GM21717 (cell line): ENCODE data around the gene CNTFR.
"Not testable (repeated sequence)": the region's sequence is repeated elsewhere in the genome, so short reads cannot be mapped to it uniquely, and the experiment has no call there.

Experiments
- ATAC-seq: cut with Tn5 transposase; IDR thresholded peaks from one replicate; pipeline ENCODE4 v1.9.1; 2021; ENCODE audit warnings: mild to moderate bottlenecking, moderate library complexity; ENCODE audit not compliant: unreplicated experiment

CNTFR gene

GRCh38 chr9:34589636-34590380 lies at the start of gene CNTFR:
Gene CNTFR, minus strand, starts transcription at chr9:34589724. Its CDS starts 20,743 bp downstream, at chr9:34568981.
- ATAC-seq = no peak

GRCh38 chr9:34639322-34639721 lies 49.8 kb upstream of the CNTFR start:
- not testable (repeated sequence) for ATAC-seq

GRCh38 chr9:34638138-34638445 lies 48.6 kb upstream of the CNTFR start:
- no peak for ATAC-seq

GRCh38 chr9:34637356-34638137 lies 48.0 kb upstream of the CNTFR start, which contains the start of gene SIGMAR1:
Gene SIGMAR1, minus strand, starts transcription at chr9:34637787. Its CDS starts 90 bp downstream, at chr9:34637697.
- peak; percentile 72 for ATAC-seq

GRCh38 chr9:34636791-34637355 lies 47.3 kb upstream of the CNTFR start:
- ATAC-seq = no peak

- no peak for ATAC-seq
These were observed 46.0 kb upstream of the CNTFR start for GRCh38 chr9:34635556-34635955.

GRCh38 chr9:34634551-34635248 lies 45.2 kb upstream of the CNTFR start:
- no peak for ATAC-seq

GRCh38 chr9:34633851-34634550 lies 44.5 kb upstream of the CNTFR start:
- peak; percentile 36 for ATAC-seq

- no peak for ATAC-seq
These were observed 43.6 kb upstream of the CNTFR start for GRCh38 chr9:34633166-34633565.

GRCh38 chr9:34630402-34631154 lies 41.1 kb upstream of the CNTFR start:
- no peak for ATAC-seq

- no peak for ATAC-seq
These were observed 39.9 kb upstream of the CNTFR start for GRCh38 chr9:34629491-34629808.

GRCh38 chr9:34628656-34629490 lies 39.3 kb upstream of the CNTFR start, which contains the start of gene ARID3C:
Gene ARID3C, minus strand, starts transcription at chr9:34629066. Its CDS starts 1,052 bp downstream, at chr9:34628014.
- no peak for ATAC-seq

GRCh38 chr9:34627716-34628655 lies 38.5 kb upstream of the CNTFR start:
- no peak for ATAC-seq

- ATAC-seq = no peak
These were observed 35.6 kb upstream of the CNTFR start for GRCh38 chr9:34625186-34625486.

GRCh38 chr9:34624475-34625185 lies 35.1 kb upstream of the CNTFR start:
- no peak for ATAC-seq

GRCh38 chr9:34623374-34624235 lies 34.1 kb upstream of the CNTFR start:
- no peak for ATAC-seq
